ENCODE measurements around the gene SLC6A6.

DNA sequence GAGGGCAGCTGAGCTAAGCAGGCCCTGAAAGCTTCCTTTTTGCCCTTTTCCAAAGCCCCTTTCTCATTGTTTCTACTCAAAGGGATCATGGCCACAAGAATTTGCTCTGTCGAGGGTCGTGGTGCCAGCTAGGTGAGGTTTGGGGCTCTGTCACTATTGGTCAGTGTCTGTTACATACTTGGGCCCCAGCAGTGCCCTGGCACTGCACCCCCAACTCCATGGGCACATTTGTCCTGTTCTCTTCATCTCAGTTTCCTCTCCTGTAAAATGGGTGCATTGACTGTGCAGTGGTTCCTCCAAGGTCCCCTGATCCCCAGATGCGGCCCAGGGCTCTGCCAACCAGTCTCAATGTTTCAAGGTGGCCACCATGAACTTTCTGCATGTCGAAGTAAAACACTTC is 62.1 kb downstream of the SLC6A6 start:
- TF ChIP-seq EGR1 (IDR thresholded peaks at IDR 0.05; ENCODE audit: low read depth in 2 of 2), result no peak
- TF ChIP-seq, protein P1, sequence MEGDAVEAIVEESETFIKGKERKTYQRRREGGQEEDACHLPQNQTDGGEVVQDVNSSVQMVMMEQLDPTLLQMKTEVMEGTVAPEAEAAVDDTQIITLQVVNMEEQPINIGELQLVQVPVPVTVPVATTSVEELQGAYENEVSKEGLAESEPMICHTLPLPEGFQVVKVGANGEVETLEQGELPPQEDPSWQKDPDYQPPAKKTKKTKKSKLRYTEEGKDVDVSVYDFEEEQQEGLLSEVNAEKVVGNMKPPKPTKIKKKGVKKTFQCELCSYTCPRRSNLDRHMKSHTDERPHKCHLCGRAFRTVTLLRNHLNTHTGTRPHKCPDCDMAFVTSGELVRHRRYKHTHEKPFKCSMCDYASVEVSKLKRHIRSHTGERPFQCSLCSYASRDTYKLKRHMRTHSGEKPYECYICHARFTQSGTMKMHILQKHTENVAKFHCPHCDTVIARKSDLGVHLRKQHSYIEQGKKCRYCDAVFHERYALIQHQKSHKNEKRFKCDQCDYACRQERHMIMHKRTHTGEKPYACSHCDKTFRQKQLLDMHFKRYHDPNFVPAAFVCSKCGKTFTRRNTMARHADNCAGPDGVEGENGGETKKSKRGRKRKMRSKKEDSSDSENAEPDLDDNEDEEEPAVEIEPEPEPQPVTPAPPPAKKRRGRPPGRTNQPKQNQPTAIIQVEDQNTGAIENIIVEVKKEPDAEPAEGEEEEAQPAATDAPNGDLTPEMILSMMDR (IDR thresholded peaks at IDR 0.05; ENCODE audit: low read depth, low read length, missing input control), result no peak
- no peak for TF ChIP-seq ATF3 (IDR thresholded peaks at IDR 0.05)
- TF ChIP-seq, protein P2, sequence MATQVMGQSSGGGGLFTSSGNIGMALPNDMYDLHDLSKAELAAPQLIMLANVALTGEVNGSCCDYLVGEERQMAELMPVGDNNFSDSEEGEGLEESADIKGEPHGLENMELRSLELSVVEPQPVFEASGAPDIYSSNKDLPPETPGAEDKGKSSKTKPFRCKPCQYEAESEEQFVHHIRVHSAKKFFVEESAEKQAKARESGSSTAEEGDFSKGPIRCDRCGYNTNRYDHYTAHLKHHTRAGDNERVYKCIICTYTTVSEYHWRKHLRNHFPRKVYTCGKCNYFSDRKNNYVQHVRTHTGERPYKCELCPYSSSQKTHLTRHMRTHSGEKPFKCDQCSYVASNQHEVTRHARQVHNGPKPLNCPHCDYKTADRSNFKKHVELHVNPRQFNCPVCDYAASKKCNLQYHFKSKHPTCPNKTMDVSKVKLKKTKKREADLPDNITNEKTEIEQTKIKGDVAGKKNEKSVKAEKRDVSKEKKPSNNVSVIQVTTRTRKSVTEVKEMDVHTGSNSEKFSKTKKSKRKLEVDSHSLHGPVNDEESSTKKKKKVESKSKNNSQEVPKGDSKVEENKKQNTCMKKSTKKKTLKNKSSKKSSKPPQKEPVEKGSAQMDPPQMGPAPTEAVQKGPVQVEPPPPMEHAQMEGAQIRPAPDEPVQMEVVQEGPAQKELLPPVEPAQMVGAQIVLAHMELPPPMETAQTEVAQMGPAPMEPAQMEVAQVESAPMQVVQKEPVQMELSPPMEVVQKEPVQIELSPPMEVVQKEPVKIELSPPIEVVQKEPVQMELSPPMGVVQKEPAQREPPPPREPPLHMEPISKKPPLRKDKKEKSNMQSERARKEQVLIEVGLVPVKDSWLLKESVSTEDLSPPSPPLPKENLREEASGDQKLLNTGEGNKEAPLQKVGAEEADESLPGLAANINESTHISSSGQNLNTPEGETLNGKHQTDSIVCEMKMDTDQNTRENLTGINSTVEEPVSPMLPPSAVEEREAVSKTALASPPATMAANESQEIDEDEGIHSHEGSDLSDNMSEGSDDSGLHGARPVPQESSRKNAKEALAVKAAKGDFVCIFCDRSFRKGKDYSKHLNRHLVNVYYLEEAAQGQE (IDR thresholded peaks at IDR 0.05), result no peak
- no peak for TF ChIP-seq JUND (IDR thresholded peaks at IDR 0.05)
- no peak for TF ChIP-seq RAD21 (IDR thresholded peaks at IDR 0.05)
- no peak for TF ChIP-seq GABPA (IDR thresholded peaks at IDR 0.05 in 1 of 2, conservative IDR thresholded peaks at IDR 0.05 in 1 of 2)
- no peak for TF ChIP-seq SP1 (IDR thresholded peaks at IDR 0.05)
- TF ChIP-seq TAF1 (conservative IDR thresholded peaks at IDR 0.05), result no peak
- TF ChIP-seq YY1 (IDR thresholded peaks at IDR 0.05), result no peak

All from liver (tissue), 3 donors.